H9 (cell line): ENCODE measurements around the gene TTLL3. TPM values are rescaled to one million over a fixed set of nuclear protein-coding genes. Genes with fewer than 3 reads are reported as not detected.

ENCODE experiments used
- DNase-seq: peaks from one replicate; pipeline ENCODE4 v3.0.0-alpha.2; 2017
- H2AFZ ChIP-seq: one replicate; pipeline ENCODE4 v1.6.1; 2013; ENCODE audit warnings: mild to moderate bottlenecking, low read length, control low read depth, moderate library complexity
- H2AK5ac ChIP-seq: 2 replicates; pipeline ENCODE4 v1.6.1; 2013; ENCODE audit warnings: low read length, control low read depth, mixed read lengths; ENCODE audit not compliant: insufficient read length
- H2BK120ac ChIP-seq: one replicate; pipeline ENCODE4 v1.6.1; 2013; ENCODE audit warnings: low read depth, mild to moderate bottlenecking, low read length, control low read depth, inconsistent platforms; ENCODE audit not compliant: poor library complexity, severe bottlenecking
- H2BK12ac ChIP-seq: 2 replicates; pipeline ENCODE4 v1.6.1; 2013; ENCODE audit warnings: low read length, control low read depth, mixed read lengths, low read depth; ENCODE audit not compliant: insufficient read length
- H2BK15ac ChIP-seq: 2 replicates; pipeline ENCODE4 v1.6.1; 2013; ENCODE audit warnings: low read depth, low read length, control low read depth
- H2BK20ac ChIP-seq: one replicate; pipeline ENCODE4 v1.6.1; 2013; ENCODE audit warnings: low read depth, mild to moderate bottlenecking, low read length, control low read depth, inconsistent platforms; ENCODE audit not compliant: poor library complexity, severe bottlenecking
- H2BK5ac ChIP-seq: 2 replicates; pipeline ENCODE4 v1.6.1; 2013; ENCODE audit warnings: low read length, control low read depth, mixed read lengths; ENCODE audit not compliant: insufficient read length
- H3K14ac ChIP-seq: 2 replicates; pipeline ENCODE4 v1.6.1; 2013; ENCODE audit warnings: low read length, control low read depth; ENCODE audit not compliant: insufficient read depth
- H3K18ac ChIP-seq: 2 replicates; pipeline ENCODE4 v1.6.1; 2013; ENCODE audit warnings: low read depth, mild to moderate bottlenecking, mixed read lengths, low read length, control low read depth; ENCODE audit not compliant: insufficient read length
- H3K23ac ChIP-seq: 2 replicates; pipeline ENCODE4 v1.6.1; 2013; ENCODE audit warnings: low read length, control low read depth, mixed read lengths, low read depth; ENCODE audit not compliant: insufficient read length
- H3K23me2 ChIP-seq: 2 replicates; pipeline ENCODE4 v1.6.1; 2013; ENCODE audit warnings: low read depth, mild to moderate bottlenecking, mixed read lengths, low read length, control low read depth; ENCODE audit not compliant: insufficient read length, poor library complexity, severe bottlenecking
- H3K27ac ChIP-seq: 2 replicates; pipeline ENCODE4 v1.5.1; 2013; ENCODE audit warnings: low read length, control low read depth, mixed read lengths, low read depth; ENCODE audit not compliant: insufficient read length
- H3K27me3 ChIP-seq: 2 replicates; pipeline ENCODE4 v1.6.1; 2013; ENCODE audit warnings: low read length, control low read depth, inconsistent platforms; ENCODE audit not compliant: insufficient read depth
- H3K4ac ChIP-seq: 2 replicates; pipeline ENCODE4 v1.6.1; 2013; ENCODE audit warnings: low read depth, mild to moderate bottlenecking, control low read depth, inconsistent platforms, low read length, moderate library complexity
- H3K4me1 ChIP-seq: 2 replicates; pipeline ENCODE4 v1.6.1; 2013; ENCODE audit warnings: low read length, control low read depth, inconsistent platforms; ENCODE audit not compliant: insufficient read depth
- H3K4me2 ChIP-seq: 2 replicates; pipeline ENCODE4 v1.6.1; 2013; ENCODE audit warnings: low read length, control low read depth, mixed read lengths; ENCODE audit not compliant: insufficient read length, insufficient read depth
- H3K56ac ChIP-seq: 2 replicates; pipeline ENCODE4 v1.6.1; 2013; ENCODE audit warnings: low read depth, mild to moderate bottlenecking, mixed read lengths, low read length, control low read depth; ENCODE audit not compliant: insufficient read length
- H3K79me1 ChIP-seq: 2 replicates; pipeline ENCODE4 v1.6.1; 2013; ENCODE audit warnings: low read depth, mild to moderate bottlenecking, moderate library complexity, low read length, control low read depth, inconsistent platforms; ENCODE audit not compliant: insufficient read depth, poor library complexity, severe bottlenecking
- H3K79me2 ChIP-seq: 2 replicates; pipeline ENCODE4 v1.6.1; 2013; ENCODE audit warnings: low read length, control low read depth, inconsistent platforms; ENCODE audit not compliant: insufficient read depth
- H3K9ac ChIP-seq: 2 replicates; pipeline ENCODE4 v1.6.1; 2013; ENCODE audit warnings: low read length, control low read depth, mixed read lengths; ENCODE audit not compliant: insufficient read length; ENCODE audit errors: extremely low read depth
- H3K9me3 ChIP-seq: one replicate; pipeline ENCODE4 v1.6.1; 2013; ENCODE audit warnings: low read depth, low read length, inconsistent platforms; ENCODE audit not compliant: control insufficient read depth
- H3T11ph ChIP-seq: one replicate; pipeline ENCODE4 v1.6.1; 2013; ENCODE audit warnings: mild to moderate bottlenecking, low read length, control low read depth, inconsistent platforms
- H4K20me1 ChIP-seq: one replicate; pipeline ENCODE4 v1.6.1; 2013; ENCODE audit not compliant: control insufficient read depth, insufficient read length, insufficient read depth
- H4K5ac ChIP-seq: 2 replicates; pipeline ENCODE4 v1.6.1; 2013; ENCODE audit warnings: low read depth, mild to moderate bottlenecking, mixed read lengths, low read length, control low read depth; ENCODE audit not compliant: insufficient read length
- H4K8ac ChIP-seq: replicated peaks from 2 replicates; pipeline ENCODE4 v1.6.1; 2013; ENCODE audit warnings: low read length, control low read depth, mixed read lengths, low read depth; ENCODE audit not compliant: insufficient read length
- H4K91ac ChIP-seq: 2 replicates; pipeline ENCODE4 v1.6.1; 2013; ENCODE audit warnings: low read depth, mild to moderate bottlenecking, moderate library complexity, mixed read lengths, low read length, control low read depth; ENCODE audit not compliant: insufficient read length
- H3K27ac Mint-ChIP-seq, 3 experiments: 2 replicates in 2 of 3; 3 replicates in 1 of 3; pipeline ENCODE4 v1.8.0; 2020 to 2021; ENCODE audit warnings: mixed read lengths in 3 of 3, mild to moderate bottlenecking in 1 of 3, moderate library complexity in 1 of 3
- H3K27me3 Mint-ChIP-seq: 2 replicates; pipeline ENCODE4 v1.8.0; 2021; ENCODE audit warnings: low read depth, mild to moderate bottlenecking, moderate library complexity, mixed read lengths
- H3K36me3 Mint-ChIP-seq, 3 experiments: 2 replicates in 2 of 3; 3 replicates in 1 of 3; pipeline ENCODE4 v1.8.0; 2020 to 2021; ENCODE audit warnings: low read depth in 3 of 3, mixed read lengths in 3 of 3; ENCODE audit not compliant: insufficient read depth in 1 of 3
- H3K4me1 Mint-ChIP-seq, 2 experiments: 2 replicates each; pipeline ENCODE4 v1.8.0; 2020; ENCODE audit warnings: mixed read lengths in 2 of 2
- H3K4me3 Mint-ChIP-seq, 2 experiments: 2 replicates in 1 of 2; 3 replicates in 1 of 2; pipeline ENCODE4 v1.8.0; 2020 to 2021; ENCODE audit warnings: mild to moderate bottlenecking in 2 of 2, mixed read lengths in 2 of 2, moderate library complexity in 1 of 2
- H3K9me3 Mint-ChIP-seq, 2 experiments: 2 replicates in 1 of 2; 3 replicates in 1 of 2; pipeline ENCODE4 v1.8.0; 2020; ENCODE audit warnings: mild to moderate bottlenecking in 2 of 2, mixed read lengths in 2 of 2, moderate library complexity in 1 of 2
- CTCF ChIP-seq: fragments of 200-600 bp; sonication (generic); conservative IDR thresholded peaks from 3 replicates; pipeline ENCODE4 v1.8.0; 2021; ENCODE audit warnings: antibody characterized with exemption, mild to moderate bottlenecking
- WGBS: extraction: QIAGEN DNeasy Blood & Tissue Kit; methylation state at CpG from one replicate; pipeline ENCODE4 v1.1.7; 2013; ENCODE audit warnings: missing lambda C conversion rate, low lambda C conversion rate, mixed read lengths; ENCODE audit not compliant: insufficient read length; ENCODE audit errors: extremely low coverage; 5-methylcytosine and 5-hydroxymethylcytosine counted together
- total RNA-seq: library from RNA; stranded (reverse); gene quantifications from 2 replicates; pipeline ENCODE4 v1.2.1, GENCODE V29; 2021

The TTLL3 gene
- total RNA-seq, 1 experiment from 2014 or later, result 14.4 TPM

GRCh38 chr3:9776896-9777693 lies 33.0 kb upstream of the TTLL3 start:
- Histone ChIP-seq H3K23ac (no peak overlapping the region), H4K5ac (no peak overlapping the region), H2BK15ac (no peak overlapping the region), H3T11ph (no peak overlapping the region), H3K4me2 (no peak overlapping the region), H4K20me1 (no peaks in the 10 kb centered on the region), H2BK12ac (no peak overlapping the region), H2BK20ac (no peak overlapping the region), H3K23me2 (no peaks in the 10 kb centered on the region), H4K91ac (no peak overlapping the region), H3K79me2 (no peaks in the 10 kb centered on the region), H2BK120ac (no peak overlapping the region), H2BK5ac (no peak overlapping the region), H3K9ac (no peak overlapping the region), H3K14ac (no peak overlapping the region), H4K8ac (no peak overlapping the region), H3K27ac (no peak overlapping the region), H3K4ac (no peak overlapping the region), H3K56ac (no peak overlapping the region), H3K18ac (no peak overlapping the region), H3K79me1 (no peaks in the 10 kb centered on the region), H3K4me1 (no peaks in the 10 kb centered on the region), H2AFZ (no peak overlapping the region), H2AK5ac (no peak overlapping the region), H3K27me3 (no peaks in the 10 kb centered on the region; the same call in 1 of the 2 replicates), H3K9me3 (no peaks in the 10 kb centered on the region)
- Mint-ChIP-seq H3K36me3 (peaks cover 6 to 21% (median 14%) of the 10 kb centered on the region in 3 experiments; a peak in 6 of 7 replicates), H3K9me3 (no peaks in the 10 kb centered on the region), H3K27ac (no peak overlapping the region), H3K4me3 (no peak overlapping the region; a peak in 1 of 5 replicates), H3K27me3 (peaks cover 20% of the 10 kb centered on the region), H3K4me1 (peaks cover 7 to 8% of the 10 kb centered on the region in 2 experiments; a peak in 3 of 4 replicates)
- TF ChIP-seq CTCF, result no peak
- no peak for DNase-seq
- no CpG with 5 or more reads among the region's 5 CpGs for WGBS
